Testis (tissue), 2 donors: ENCODE results near the gene NALCN.

Experiments
- POLR2A ChIP-seq: fragments of 450-650 bp; IDR thresholded peaks from one replicate; pipeline ENCODE4 v1.6.1; 2017; ENCODE audit warnings: antibody characterized with exemption, mild to moderate bottlenecking, moderate library complexity
- TF ChIP-seq, protein P1 (sequence below), 3 experiments: fragments of 450-650 bp in 2 of 3; fragments of 200-600 bp in 1 of 3; sonication (generic) in 1 of 3; IDR thresholded peaks; one replicate each; pipeline ENCODE4 v1.5.1; 2016 to 2019; ENCODE audit warnings: antibody characterized with exemption in 3 of 3, mild to moderate bottlenecking in 2 of 3, moderate library complexity in 1 of 3

DNA sequence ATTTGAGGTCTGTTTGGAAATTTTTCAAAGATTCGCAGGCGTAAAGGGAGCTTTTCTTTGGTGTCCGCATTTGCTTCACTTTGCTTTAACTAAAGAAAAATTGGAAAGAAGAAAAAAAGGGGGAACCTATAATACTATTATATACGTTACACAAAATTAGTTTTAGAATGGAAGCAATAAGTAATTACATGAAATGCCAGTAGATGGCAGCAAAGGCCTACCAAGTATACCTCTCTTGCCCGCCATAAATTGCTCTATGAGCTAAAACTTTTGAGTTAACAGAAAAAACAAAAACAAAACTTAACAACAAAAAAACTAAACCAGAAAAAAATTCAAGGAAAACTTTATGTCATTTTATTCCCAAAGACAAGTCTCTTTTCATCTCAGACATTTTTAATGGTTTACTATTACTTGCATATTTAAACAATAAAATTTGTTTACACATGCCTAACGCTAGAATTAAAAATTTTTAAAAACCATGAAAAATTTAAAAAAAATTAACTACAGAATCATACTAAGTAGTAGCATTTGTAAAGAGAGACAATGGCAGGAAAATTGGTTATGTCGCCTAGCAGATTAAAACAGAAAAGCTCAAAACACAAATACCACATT lies 271.4 kb downstream of the NALCN start:
- TF ChIP-seq, protein P1, sequence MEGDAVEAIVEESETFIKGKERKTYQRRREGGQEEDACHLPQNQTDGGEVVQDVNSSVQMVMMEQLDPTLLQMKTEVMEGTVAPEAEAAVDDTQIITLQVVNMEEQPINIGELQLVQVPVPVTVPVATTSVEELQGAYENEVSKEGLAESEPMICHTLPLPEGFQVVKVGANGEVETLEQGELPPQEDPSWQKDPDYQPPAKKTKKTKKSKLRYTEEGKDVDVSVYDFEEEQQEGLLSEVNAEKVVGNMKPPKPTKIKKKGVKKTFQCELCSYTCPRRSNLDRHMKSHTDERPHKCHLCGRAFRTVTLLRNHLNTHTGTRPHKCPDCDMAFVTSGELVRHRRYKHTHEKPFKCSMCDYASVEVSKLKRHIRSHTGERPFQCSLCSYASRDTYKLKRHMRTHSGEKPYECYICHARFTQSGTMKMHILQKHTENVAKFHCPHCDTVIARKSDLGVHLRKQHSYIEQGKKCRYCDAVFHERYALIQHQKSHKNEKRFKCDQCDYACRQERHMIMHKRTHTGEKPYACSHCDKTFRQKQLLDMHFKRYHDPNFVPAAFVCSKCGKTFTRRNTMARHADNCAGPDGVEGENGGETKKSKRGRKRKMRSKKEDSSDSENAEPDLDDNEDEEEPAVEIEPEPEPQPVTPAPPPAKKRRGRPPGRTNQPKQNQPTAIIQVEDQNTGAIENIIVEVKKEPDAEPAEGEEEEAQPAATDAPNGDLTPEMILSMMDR (IDR thresholded peaks at IDR 0.05) = peak; percentile 56 to 57 (median 57)
- no peak for TF ChIP-seq POLR2A
